ENCODE data around the gene MYO1C.
"Not testable (repeated sequence)": the region's sequence is repeated elsewhere in the genome, so short reads cannot be mapped to it uniquely, and the experiment has no call there.

Gene MYO1C

DNA sequence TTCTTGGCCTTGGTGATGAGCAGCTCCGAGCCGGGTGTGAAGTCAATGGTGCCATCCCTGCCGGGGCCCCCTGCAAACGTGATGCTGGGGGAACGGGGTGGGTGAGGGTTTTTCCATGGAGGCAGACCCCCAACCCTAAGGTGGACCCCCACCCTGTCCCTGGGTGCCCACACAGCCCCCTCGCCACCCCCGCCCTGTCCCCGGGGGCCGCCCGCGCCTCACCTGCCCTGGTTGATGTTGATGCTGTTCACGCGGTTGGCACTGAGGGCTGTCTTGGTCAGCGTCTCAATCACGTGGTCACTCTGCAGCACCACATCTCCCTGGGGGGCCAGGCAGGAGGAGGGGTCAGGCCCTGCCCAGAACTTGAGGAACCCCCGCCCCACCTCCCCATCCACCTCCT lies 25.2 kb downstream of the MYO1C start:
- no peak for DNase-seq (ENCODE audit: low read depth, low spot score)
- H3K27ac ChIP-seq, result no peak overlapping the region

DNA sequence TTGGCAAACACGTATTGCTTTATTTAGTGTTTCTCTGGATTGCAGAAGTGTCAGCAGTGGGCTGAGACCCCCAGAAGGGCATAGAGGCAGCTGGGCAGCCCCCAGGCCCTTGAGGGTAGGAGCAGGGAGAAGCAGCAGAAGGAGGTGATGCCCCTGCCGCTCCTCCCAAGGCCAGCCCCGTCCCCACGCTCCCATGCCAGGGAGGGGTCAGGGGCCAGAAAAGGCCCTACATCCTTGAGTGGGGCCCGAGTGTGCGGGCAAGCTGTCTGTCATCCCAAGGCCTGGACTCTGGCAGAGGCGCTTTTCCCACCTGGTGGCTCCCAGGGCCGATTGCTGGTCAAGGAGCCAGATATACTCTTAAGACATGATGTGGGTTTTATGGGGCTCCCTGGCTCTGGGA lies 28.3 kb downstream of the MYO1C start:
- no peak overlapping the region for H3K27ac ChIP-seq
- DNase-seq (ENCODE audit: low read depth, low spot score), result no peak

DNA sequence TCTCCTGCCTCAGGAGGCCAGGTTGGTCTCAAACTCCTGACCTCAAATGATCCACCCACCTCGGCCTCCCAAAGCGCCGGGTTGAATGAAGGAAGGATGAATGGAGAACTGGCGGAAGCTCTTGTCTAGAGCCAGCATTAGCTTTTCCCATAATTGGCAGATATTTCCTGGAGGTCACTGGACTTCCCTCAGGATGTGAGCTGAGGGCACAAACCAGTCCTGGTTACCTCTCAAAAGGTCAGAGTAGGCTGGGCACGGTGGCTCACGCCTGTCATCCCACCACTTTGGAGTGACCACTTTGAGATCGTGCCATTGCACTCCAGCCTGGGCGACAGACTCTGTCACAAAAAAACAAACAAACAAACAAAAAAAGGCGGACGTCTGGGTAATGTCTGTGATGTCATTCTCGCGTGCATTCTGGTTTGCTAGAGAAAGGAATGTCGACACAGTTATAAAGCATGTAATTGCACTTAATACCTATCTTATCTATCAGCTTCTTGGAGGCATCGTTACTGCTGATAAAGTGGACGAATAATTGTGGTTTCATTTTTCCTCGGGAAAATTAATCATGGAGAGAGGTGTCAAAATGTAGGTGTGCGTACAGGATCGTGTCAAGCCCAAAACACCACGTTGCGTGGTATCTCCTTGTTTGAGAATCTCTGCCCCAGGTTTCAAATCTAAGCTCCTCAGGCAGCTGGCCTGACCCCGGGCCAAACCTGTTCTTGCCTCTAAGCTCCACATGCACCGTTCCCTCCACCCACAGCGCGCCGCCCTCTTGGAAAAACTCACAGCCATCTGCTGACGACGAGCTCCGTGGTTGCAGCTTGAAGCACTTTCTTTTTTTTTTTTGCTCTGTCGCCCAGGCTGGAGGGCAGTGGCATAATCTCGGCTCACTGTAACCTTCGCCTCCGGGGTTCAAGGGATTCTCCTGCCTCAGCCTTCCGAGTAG lies 30.0 kb downstream of the MYO1C start:
- no peak for DNase-seq (ENCODE audit: low read depth, low spot score)
- H3K27ac ChIP-seq, result no peak overlapping the region

DNA sequence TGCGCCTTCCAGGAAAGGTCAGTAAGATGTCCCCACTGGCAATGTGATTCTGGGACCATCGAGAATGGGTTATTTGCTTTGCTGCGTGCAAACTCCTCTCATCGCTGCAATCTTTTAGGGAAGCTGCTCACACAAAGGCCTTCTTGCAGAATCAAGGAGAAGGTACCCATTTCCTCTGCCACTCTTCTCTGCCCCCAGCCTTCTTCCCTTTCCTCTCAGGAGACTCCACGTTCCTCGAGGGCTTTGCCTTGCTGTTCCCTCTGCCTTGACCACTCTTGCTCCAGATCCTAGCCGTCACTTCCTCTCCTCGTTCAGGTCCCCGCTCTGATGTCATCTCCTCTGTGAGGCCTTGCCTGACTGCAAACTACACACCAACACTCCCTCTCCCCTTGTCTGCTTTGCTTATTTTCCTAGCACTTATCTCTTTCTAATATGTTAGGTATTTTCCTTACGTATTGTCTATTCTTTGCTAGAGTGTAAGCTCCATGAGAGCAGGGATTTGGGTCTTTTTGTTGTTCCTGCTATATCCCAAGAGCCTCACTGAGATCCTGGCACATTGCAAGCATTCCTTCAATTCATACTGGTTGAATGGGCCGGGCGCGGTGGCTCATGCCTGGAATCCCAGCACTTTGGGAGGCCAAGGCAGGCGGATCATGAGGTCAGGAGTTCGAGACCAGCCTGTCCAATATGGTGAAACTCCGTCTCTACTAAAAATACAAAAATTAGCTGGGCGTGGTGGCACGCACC lies 31.1 kb downstream of the MYO1C start:
- no peak for DNase-seq (ENCODE audit: low read depth, low spot score)
- H3K27ac ChIP-seq, result no peak overlapping the region

DNA sequence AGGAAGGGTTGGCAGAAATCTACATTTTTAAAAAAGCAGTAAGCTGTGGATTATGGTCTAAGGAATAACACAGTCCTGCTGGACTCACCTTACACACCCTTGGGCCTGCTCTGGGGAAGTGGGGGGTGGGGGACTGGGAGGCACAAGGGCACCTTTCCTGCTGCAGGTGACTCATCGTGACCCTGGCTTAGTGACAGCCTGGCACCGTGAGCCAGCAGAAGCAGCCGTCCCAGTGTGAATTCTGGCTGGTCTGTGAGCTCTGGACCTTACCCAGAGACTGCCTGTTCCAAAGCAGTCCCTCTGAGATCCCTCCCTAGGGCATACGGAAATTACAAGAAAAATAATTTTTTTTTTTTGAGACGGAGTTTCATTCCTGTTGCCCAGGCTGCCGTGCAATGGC lies 32.3 kb downstream of the MYO1C start:
- H3K27ac ChIP-seq, result peak overlapping the region; percentile 16
- no peak for DNase-seq (ENCODE audit: low read depth, low spot score)

DNA sequence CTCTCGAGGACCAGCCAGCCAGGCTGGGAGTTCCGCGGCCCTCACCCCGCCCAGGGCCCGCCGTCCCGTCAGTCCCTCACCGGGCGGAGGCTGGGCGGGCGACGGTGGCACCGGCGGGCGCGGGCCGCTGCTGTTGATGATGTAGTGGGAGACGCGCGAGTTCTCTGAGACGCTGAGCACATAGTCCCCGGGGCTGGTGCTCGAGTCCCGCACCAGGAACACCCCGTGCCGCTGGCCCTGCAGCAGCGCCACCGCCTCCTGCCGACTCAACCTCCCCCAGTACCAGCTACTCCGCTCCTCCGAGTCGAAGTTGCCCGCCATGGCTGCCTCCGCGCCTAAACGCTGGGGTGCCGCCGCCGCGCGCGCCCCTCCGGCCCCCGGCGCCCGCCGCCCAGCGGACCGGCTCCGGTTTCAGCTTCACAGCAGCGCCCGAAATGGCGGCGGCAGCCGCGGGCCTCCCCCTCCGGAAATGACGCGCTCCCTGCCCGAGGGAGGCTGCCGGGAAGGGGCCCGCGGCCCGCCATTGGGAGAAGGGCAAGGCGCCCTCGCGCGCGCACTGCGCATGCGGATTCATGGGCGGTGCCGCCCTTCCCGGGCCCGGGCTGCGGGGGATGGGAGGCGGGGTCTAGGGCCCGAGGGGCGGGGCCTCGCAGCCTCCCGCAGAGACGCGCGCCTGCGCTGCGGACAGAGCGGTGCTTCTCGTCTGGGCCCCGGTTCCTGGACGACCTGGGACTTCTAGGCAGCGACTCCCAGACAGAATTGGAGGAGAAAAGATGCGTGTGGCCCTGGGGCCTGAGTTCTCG lies 36.5 kb downstream of the MYO1C start, which contains the start of gene CRK:
Gene CRK, minus strand, starts transcription at position 436 of the 803 bp plus-strand sequence. Its CDS starts 115 bp downstream, at position 321.
- peak; percentile 53 for DNase-seq (ENCODE audit: low read depth, low spot score)
- peak within 1 kb of the TSS; percentile 89 for H3K27ac ChIP-seq

DNA sequence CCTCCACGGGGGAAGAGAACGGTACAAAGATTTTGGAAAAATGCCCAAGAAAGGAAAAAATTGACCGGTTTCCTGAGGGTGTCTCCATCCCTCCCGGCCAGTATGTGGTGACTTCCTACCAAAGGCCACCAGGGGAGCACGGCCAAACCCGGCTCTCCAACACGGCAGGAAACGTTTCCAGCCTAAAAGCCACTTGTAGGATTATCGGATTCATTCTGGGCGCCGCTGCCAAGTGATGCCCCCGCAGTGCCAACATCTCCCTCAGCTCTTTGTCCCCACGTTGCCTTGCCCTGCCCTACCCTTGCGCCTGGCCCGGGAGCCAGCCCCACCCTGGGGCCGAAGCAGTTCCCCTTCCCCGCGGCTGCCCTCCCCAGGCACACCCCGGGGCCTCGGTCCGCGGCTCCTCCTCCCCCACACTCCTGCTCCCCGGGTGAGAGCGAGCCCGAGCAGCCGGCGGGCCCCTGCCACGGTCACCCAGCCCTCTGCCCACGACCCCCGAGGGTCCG lies 37.1 kb downstream of the MYO1C start:
- no peak for DNase-seq (ENCODE audit: low read depth, low spot score)
- peak overlapping the region; percentile 89 for H3K27ac ChIP-seq

DNA sequence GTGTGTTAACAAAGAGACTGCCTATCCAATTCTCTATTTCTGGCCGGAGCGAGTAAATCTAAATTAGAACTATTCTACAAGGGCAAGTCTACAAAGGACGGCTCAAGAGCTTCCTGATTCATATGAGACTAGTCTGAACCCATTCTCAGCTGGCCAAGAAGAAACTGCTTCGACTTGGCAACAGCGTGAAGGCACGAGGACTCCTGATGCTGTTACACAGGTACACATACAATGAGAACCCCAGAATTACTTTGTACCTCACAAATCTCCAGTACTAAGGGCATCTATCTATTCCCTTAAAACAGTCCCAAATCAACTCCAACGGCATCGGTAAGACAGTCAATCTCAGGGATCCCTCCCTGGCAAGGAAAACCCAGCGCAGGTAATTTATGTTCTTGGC lies 37.9 kb downstream of the MYO1C start:
- no peak for DNase-seq (ENCODE audit: low read depth, low spot score)
- peak overlapping the region; percentile 89 for H3K27ac ChIP-seq

DNA sequence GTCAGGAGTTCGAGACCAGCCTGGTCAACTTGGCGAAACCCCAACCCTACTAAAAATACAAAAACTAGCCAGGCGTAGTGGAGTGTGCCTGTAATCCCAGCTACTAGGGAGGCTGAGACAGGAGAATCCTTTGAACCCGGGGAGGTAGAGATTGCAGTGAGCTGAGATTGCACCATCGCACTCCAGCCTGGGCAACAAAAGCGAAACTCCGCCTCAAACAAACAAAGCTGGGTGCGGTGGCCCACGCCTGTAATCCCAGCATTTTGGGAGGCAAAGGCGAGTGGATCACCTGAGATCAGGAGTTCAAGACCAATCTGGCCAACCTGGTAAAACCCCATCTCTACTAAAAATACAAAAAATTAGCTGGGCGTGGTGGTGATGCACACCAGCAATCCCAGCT lies 38.8 kb downstream of the MYO1C start:
- peak overlapping the region; percentile 89 for H3K27ac ChIP-seq
- not testable (repeated sequence) for DNase-seq (ENCODE audit: low read depth, low spot score)

DNA sequence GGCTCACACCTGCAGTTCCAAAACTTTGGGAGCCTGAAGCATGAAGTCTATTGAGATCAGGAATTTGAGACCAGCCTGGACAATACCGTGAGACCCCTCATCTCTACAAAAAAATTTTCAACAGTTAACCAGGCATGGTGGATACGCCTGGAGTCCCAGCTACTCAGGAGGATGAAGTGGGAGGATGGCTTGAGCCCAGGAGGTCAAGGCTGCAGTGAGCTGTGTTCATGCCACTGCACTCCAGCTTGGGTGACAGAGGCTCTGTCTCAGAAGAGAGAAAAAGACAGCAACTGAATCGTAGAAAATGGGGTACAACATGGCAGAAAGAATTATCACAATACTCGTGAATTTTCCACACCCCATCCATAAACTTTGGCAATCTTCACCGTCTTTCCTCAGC lies 39.6 kb downstream of the MYO1C start:
- DNase-seq (ENCODE audit: low read depth, low spot score), result no peak
- no peak overlapping the region for H3K27ac ChIP-seq

DNA sequence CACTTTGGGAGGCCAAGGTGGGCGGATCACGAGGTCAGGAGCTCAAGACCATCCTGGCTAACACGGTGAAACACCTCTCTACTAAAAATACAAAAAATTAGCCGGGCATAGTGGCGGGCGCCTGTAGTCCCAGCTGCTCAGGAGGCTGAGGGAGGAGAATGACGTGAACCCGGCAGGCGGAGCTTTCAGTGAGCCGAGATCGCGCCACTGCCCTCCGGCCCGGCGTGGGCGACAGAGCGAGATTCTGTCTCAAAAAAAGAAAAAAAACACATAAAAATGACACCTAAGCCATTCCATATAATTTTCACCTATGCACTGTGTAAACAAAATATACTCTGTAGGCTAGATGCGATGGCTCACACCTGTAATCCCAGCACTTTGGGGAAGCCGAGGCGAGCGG lies 42.2 kb downstream of the MYO1C start:
- not testable (repeated sequence) for H3K27ac ChIP-seq; DNase-seq (ENCODE audit: low read depth, low spot score)

DNA sequence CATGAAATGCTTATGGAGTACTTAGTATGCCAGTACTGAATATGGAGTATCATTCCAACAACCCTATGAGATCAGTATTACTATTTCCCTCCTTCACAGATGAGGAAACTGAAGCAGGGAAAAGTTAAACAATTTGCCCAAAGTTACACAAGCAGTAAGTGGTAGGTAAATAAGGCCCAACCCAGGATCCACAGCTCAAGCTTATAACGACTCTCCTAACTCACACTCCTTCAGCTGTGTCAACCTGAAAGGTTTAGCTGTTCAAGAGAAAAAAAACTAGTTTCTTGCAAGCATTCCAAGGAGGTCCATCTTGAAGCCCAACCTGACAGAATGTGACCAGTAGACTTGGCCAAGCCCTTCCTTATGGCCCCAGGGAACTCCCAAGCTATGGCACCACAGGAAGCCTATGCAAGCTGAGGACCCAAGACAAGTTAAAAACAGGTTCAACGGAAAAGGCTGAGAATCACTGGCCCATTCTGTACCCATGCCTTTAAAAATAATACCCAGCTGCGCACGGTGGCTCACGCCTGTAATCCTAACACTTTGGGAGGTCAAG lies 43.0 kb downstream of the MYO1C start:
- DNase-seq (ENCODE audit: low read depth, low spot score), result no peak
- no peak overlapping the region for H3K27ac ChIP-seq

DNA sequence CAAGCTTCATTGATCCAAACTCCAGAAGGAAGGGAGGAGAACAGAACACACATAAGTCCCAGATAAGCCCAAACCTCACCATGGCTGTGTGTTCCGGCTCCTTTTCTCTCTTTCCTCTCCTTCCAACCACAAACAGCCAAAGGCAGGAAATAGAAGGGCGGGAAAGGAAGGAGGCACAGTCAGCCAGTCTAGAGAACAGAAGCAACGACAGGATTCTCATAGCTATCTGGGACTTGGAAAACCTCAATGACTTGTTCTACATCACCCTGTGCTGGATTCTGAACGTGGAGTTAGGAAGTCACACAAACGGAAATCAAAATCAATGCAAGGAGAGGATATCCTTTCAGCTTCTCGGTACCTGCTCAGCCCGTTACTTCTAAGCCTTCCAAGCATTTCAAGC lies 45.4 kb downstream of the MYO1C start:
- H3K27ac ChIP-seq, result no peak overlapping the region
- no peak for DNase-seq (ENCODE audit: low read depth, low spot score)

DNA sequence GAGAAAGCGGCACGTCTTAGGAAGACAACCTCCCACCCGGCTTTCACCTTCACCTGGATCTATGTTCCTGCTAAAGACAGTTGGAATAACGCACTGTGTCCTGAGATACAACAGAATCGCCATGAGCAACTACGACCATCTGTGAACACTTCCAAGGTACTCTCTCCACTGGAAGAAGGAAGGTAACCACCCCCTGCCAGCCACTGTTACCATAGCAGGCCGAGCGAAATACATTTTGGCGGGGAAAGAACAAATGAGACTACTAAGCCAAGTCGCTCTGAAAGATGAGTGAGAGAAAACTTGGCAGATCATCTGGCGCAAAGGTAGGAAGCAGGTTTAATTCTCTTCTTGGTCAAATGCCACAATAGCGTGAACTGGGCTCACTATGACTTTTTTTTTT lies 46.3 kb downstream of the MYO1C start:
- DNase-seq (ENCODE audit: low read depth, low spot score), result no peak
- no peak overlapping the region for H3K27ac ChIP-seq

DNA sequence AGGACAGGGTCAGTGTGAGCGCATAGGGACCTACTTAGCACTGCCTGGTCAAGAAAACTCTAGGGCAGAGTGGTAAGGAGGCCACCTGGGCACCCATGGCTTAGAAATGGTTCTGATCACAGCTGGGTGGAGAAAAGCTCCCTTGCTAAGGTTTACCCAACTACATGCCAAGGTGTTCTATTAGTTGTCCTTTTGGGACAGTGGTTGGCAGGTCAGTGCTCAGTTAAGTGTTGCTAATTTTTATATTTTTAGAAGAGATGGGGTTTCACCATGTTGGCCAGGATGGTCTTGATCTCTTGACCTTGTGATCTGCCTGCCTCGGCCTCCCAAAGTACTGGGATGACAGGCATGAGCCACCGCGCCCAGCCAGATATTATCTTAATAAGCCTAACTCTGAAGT lies 46.8 kb downstream of the MYO1C start:
- H3K27ac ChIP-seq; DNase-seq (ENCODE audit: low read depth, low spot score): not testable (repeated sequence)

DNA sequence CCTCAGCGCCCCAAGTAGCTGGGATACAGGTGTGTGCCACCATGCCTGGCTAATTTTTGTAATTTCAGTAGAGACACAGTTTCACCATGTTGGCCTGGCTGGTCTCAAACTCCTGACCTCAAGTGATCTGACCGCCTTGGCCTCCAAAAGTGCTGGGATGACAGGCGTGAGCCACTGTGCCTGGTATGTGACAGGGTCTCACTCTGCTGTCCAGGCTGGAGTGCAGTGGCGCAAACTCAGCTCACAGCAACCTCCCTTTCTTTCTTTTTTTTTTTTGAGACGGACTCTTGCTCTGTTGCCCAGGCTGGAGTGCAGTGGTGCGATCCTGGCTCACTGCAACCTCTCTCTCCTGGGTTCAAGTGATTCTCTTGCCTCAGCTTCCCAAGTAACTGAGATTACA lies 49.8 kb downstream of the MYO1C start:
- H3K27ac ChIP-seq; DNase-seq (ENCODE audit: low read depth, low spot score): not testable (repeated sequence)

DNA sequence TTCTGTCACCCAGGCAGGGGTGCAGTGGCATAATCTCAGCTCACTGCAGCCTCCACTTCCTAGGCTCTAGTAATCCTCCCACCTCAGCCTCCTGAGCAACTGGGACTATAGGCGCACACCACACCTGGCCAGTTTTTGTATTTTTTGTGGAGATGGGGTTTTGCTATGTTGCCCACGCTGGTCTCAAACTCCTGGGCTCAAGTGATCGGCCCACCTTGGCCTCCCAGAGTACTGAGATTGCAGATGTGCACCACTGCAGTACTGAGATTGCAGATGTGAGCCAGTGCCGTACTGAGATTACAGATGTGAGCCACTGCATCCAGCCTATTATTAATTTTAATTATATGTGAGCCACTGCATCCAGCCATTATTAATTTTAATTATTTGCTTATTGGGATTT lies 50.3 kb downstream of the MYO1C start:
- DNase-seq (ENCODE audit: low read depth, low spot score), result no peak
- no peak overlapping the region for H3K27ac ChIP-seq

DNA sequence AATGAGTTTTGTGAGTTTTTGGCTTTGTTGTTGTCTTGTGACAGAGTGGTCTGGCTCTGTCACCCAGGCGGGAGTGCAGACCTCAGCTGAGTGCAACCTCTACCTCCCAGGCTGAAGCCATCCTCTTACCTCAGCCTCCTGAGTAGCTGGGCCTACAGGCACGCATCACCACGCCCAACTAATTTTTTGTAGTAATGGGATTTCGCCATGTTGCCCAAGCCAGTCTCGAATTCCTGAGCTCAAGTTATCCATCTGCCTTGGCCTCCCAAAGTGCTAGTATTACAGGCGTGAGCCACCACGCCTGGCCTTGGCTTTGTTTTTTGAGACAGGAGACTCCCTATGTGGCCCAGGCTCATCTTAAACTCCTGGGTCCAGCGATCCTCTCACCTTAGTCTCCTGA lies 51.6 kb downstream of the MYO1C start:
- no peak overlapping the region for H3K27ac ChIP-seq
- no peak for DNase-seq (ENCODE audit: low read depth, low spot score)

DNA sequence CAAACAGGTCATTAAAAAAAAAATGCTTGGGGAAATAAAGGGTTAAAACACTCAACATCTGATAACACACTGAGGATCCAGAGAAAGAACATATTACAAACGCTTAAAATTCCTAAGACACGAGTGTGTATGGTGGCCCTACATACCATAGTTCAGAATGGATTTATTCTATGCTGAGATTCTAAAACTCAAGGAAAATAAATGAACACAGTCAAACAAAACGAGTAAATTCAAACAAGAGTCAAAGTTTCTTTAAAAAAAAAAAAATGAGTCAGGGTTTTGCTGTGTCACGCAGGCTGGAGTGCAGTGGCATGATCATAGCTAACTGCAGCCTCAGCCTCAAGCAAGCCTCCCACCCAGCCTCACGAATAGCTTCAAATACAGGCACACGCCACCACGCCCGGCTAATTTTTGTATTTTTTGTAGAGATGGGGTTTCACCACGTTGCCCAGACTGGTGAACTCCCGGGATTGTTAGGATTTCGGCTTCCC lies 53.8 kb downstream of the MYO1C start:
- H3K27ac ChIP-seq, result no peak overlapping the region
- DNase-seq (ENCODE audit: low read depth, low spot score), result no peak

DNA sequence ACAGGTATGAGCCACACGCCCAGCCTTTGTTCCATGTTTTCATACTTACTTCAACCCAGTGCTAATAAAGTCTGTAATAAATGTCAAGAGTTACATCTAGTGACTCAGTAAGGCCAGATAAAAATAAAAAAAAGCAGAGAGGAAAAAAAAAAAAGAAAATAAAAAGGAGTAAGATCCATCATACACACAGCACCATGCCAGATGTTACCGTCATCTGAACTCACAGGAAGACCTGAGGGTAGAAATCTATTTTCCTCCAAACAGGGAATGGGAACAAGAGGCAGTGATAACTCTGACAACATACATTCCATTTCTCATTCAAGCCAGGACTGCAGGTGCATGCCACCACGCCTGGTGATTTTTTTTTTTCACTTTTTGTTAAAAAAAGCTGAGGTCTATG lies 57.2 kb downstream of the MYO1C start:
- DNase-seq (ENCODE audit: low read depth, low spot score), result no peak
- H3K27ac ChIP-seq, result no peak overlapping the region

Measured in epithelial cell of prostate (primary cell).